Neural crest cell (in vitro differentiated cells): ENCODE data around the gene BEND5. TPM values are rescaled to one million over a fixed set of nuclear protein-coding genes. Genes with fewer than 3 reads are reported as not detected.

ENCODE experiments used
- DNase-seq: peaks from one replicate; pipeline ENCODE4 v3.0.0; 2021; ENCODE audit warnings: low read depth, mixed read lengths, low spot score
- H3K27ac Mint-ChIP-seq: one replicate; pipeline ENCODE4 v1.8.0; 2021; ENCODE audit warnings: mild to moderate bottlenecking, mixed read lengths; ENCODE audit not compliant: unreplicated experiment
- H3K27me3 Mint-ChIP-seq: 2 replicates; pipeline ENCODE4 v1.8.0; 2021; ENCODE audit warnings: low read depth, mild to moderate bottlenecking, mixed read lengths
- H3K36me3 Mint-ChIP-seq: 2 replicates; pipeline ENCODE4 v1.8.0; 2021; ENCODE audit warnings: low read depth, mild to moderate bottlenecking, mixed read lengths
- H3K4me1 Mint-ChIP-seq: 2 replicates; pipeline ENCODE4 v1.8.0; 2021; ENCODE audit warnings: mixed read lengths
- H3K4me3 Mint-ChIP-seq: one replicate; pipeline ENCODE4 v1.8.0; 2021; ENCODE audit warnings: mild to moderate bottlenecking, mixed read lengths
- H3K9me3 Mint-ChIP-seq: 2 replicates; pipeline ENCODE4 v1.8.0; 2021; ENCODE audit warnings: mixed read lengths
- CTCF ChIP-seq: fragments of 200-600 bp; sonication (generic); conservative IDR thresholded peaks from 2 replicates; pipeline ENCODE4 v1.5.0; 2021; ENCODE audit warnings: antibody characterized with exemption, mild to moderate bottlenecking
- total RNA-seq: library from RNA; stranded (reverse); gene quantifications from 2 replicates; pipeline ENCODE4 v1.2.1, GENCODE V29; 2021

BEND5 gene
- total RNA-seq, 1 donor from 2014 or later: 18.0 TPM

GRCh38 chr1:48808496-48808895 lies 31.8 kb upstream of the BEND5 start:
- no peak for DNase-seq
- no peaks in the 10 kb centered on the region for H3K36me3 Mint-ChIP-seq
- H3K4me1 Mint-ChIP-seq: peaks cover 16% of the 10 kb centered on the region
- H3K27ac Mint-ChIP-seq: peak overlapping the region; percentile 13
- no peak for TF ChIP-seq CTCF
- no peak overlapping the region for H3K4me3 Mint-ChIP-seq
- peaks cover 3% of the 10 kb centered on the region for H3K9me3 Mint-ChIP-seq
- peaks cover 17% of the 10 kb centered on the region for H3K27me3 Mint-ChIP-seq

- no peak for DNase-seq
- H3K4me3 Mint-ChIP-seq: no peak overlapping the region
Measured at GRCh38 chr1:48807554-48808260, 31.0 kb upstream of the BEND5 start.

GRCh38 chr1:48803474-48803873 lies 26.8 kb upstream of the BEND5 start:
- no peak overlapping the region for H3K4me3 Mint-ChIP-seq
- H3K4me1 Mint-ChIP-seq: peaks cover 16% of the 10 kb centered on the region
- DNase-seq: no peak
- H3K9me3 Mint-ChIP-seq: peaks cover 4% of the 10 kb centered on the region
- TF ChIP-seq CTCF: no peak
- H3K27me3 Mint-ChIP-seq: peaks cover 43% of the 10 kb centered on the region
- no peak overlapping the region for H3K27ac Mint-ChIP-seq
- no peaks in the 10 kb centered on the region for H3K36me3 Mint-ChIP-seq

More at GRCh38 chr1:48807554-48808260, 31.0 kb upstream of the BEND5 start:
- Mint-ChIP-seq H3K27me3 (peaks cover 14% of the 10 kb centered on the region), H3K27ac (no peak overlapping the region), H3K4me1 (peaks cover 16% of the 10 kb centered on the region), H3K36me3 (no peaks in the 10 kb centered on the region), H3K9me3 (peaks cover 3% of the 10 kb centered on the region)
- TF ChIP-seq CTCF: no peak

- peaks cover 4% of the 10 kb centered on the region for H3K9me3 Mint-ChIP-seq
- H3K4me3 Mint-ChIP-seq: no peak overlapping the region
- H3K4me1 Mint-ChIP-seq: no peaks in the 10 kb centered on the region
- DNase-seq: no peak
- no peak overlapping the region for H3K27ac Mint-ChIP-seq
- TF ChIP-seq CTCF: no peak
- H3K27me3 Mint-ChIP-seq: peaks cover 54% of the 10 kb centered on the region
- H3K36me3 Mint-ChIP-seq: no peaks in the 10 kb centered on the region
Measured at GRCh38 chr1:48794816-48795215, 18.1 kb upstream of the BEND5 start.

- H3K27me3 Mint-ChIP-seq: peaks cover 49% of the 10 kb centered on the region
Measured at GRCh38 chr1:48793863-48794262, 17.2 kb upstream of the BEND5 start.

More at GRCh38 chr1:48793863-48794262, 17.2 kb upstream of the BEND5 start:
- no peak overlapping the region for H3K4me3 Mint-ChIP-seq
- H3K27ac Mint-ChIP-seq: no peak overlapping the region
- H3K36me3 Mint-ChIP-seq: no peaks in the 10 kb centered on the region
- no peaks in the 10 kb centered on the region for H3K4me1 Mint-ChIP-seq
- no peak for DNase-seq
- H3K9me3 Mint-ChIP-seq: peaks cover 4% of the 10 kb centered on the region
- TF ChIP-seq CTCF: no peak
